ACC112 (cell line): ENCODE results near the gene HS3ST4.
"Not testable (repeated sequence)": the region's sequence is repeated elsewhere in the genome, so short reads cannot be mapped to it uniquely, and the experiment has no call there.

Experiments used
- H2AFZ ChIP-seq: fragments of 200-600 bp; sonication (generic); one replicate; pipeline ENCODE4 v1.6.0; 2017; ENCODE audit warnings: antibody characterized with exemption, low read length; ENCODE audit not compliant: unreplicated experiment
- H3K27ac ChIP-seq: fragments of 200-600 bp; sonication (generic); 2 replicates; pipeline ENCODE4 v1.5.1; 2014; ENCODE audit warnings: low read depth, mild to moderate bottlenecking, antibody characterized with exemption, low read length, moderate library complexity
- H3K27me3 ChIP-seq: fragments of 200-600 bp; sonication (generic); 2 replicates; pipeline ENCODE4 v1.6.1; 2014; ENCODE audit warnings: mild to moderate bottlenecking, antibody characterized with exemption, low read length, moderate library complexity, mixed read lengths; ENCODE audit not compliant: insufficient read depth
- H3K36me3 ChIP-seq: fragments of 200-600 bp; sonication (generic); 2 replicates; pipeline ENCODE4 v1.6.1; 2016; ENCODE audit warnings: mild to moderate bottlenecking, antibody characterized with exemption, low read length, moderate library complexity, mixed read lengths; ENCODE audit not compliant: insufficient read depth
- H3K4me1 ChIP-seq: fragments of 200-600 bp; sonication (generic); one replicate; pipeline ENCODE4 v1.6.1; 2016; ENCODE audit warnings: low read length, mixed read lengths; ENCODE audit not compliant: insufficient read depth, unreplicated experiment, control insufficient read depth
- H3K4me3 ChIP-seq: fragments of 200-600 bp; sonication (generic); 2 replicates; pipeline ENCODE4 v1.5.1; 2014; ENCODE audit warnings: mild to moderate bottlenecking, low read depth, low read length
- H3K79me2 ChIP-seq: fragments of 200-600 bp; sonication (generic); one replicate; pipeline ENCODE4 v1.6.0; 2016; ENCODE audit warnings: low read length; ENCODE audit not compliant: control insufficient read depth, unreplicated experiment, insufficient read depth

The HS3ST4 gene

DNA sequence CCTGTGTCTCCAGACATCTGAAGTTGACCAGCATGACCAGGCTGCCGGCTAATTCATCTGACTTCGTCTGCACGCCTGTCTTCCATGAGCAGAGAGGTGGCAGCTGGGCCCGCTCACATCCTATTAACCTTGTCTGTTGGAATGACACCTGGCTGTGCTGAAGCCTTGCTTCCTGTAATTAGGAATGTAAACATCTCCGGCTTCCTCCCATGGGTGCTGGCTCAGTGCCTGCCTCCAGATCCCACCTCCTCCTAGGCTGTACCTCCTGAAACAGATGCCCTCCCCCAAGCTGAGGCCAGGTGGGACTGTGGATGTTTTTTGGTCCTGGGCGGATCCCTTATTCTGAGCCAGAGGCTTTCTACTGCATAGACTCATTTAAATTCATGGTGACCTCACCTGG lies 296.3 kb downstream of the HS3ST4 start:
- H3K27ac ChIP-seq: no peak overlapping the region
- H3K36me3 ChIP-seq: no peaks in the 10 kb centered on the region
- no peak overlapping the region for H3K4me3 ChIP-seq
- no peaks in the 10 kb centered on the region for H3K79me2 ChIP-seq
- no peaks in the 10 kb centered on the region for H3K4me1 ChIP-seq
- H2AFZ ChIP-seq: no peak overlapping the region
- no peaks in the 10 kb centered on the region for H3K27me3 ChIP-seq

DNA sequence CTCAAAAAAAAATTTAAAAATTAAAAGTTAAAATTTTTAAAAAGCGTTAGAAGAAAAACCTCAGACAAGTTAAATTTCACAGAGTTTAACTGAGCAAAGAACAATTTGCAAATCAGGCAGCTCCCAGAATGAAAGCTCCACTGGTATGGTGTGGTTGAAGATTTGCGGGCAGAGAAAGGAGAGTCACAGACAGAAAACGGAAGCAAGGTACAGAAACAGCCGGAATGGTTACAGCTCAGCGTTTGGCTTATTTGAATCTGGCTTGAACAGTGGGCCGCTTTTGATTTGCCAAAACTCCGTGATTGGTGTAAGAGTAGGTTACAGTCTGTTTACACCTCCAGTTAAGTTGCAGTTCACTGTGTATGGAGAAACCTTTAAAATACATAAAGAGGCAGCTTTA lies 297.1 kb downstream of the HS3ST4 start:
- Histone ChIP-seq H2AFZ (no peak overlapping the region), H3K27me3 (no peaks in the 10 kb centered on the region), H3K4me3 (no peak overlapping the region), H3K36me3 (no peaks in the 10 kb centered on the region), H3K79me2 (no peaks in the 10 kb centered on the region), H3K27ac (no peak overlapping the region), H3K4me1 (no peaks in the 10 kb centered on the region)

DNA sequence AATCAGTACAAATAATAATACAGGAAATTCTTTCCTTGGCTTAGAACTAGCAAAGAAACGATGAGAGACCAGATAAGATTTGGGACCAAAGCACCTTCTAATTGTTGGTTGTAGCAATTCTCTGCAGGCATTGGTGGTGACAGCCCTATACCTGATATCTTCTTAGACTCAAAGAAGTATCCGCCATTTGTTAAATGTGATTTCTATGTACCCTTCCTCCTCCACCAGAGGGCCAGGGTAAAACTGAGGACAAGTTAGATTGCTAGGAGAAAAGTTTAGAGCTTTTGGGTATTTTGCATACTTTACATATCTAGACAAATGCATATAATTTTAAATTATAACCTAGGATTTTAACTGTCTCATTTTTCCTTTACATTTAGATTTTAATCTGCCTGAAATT lies 304.3 kb downstream of the HS3ST4 start:
- Histone ChIP-seq H3K27ac (no peak overlapping the region), H3K36me3 (no peaks in the 10 kb centered on the region), H3K27me3 (no peaks in the 10 kb centered on the region), H2AFZ (no peak overlapping the region), H3K4me3 (no peak overlapping the region), H3K79me2 (no peaks in the 10 kb centered on the region), H3K4me1 (no peaks in the 10 kb centered on the region)

DNA sequence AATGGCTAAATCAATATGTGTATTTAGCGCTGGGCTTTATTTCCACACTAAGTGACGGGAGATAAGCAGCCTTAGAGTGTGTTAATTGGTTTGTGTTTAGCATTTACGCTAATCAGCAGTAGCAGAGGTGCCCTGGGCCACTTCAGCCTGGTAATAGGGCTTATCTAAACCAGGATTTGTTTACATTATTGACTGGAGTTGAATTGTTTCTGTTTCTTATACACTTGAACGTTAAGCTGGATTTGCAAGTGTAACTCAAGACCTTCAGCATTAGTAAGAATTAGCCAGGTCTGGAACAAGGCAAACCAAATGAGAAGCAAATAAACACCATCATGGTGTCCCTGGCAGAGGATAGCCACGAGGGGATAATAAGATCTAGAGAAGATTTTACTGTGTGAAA lies 313.6 kb downstream of the HS3ST4 start:
- Histone ChIP-seq H3K79me2 (no peaks in the 10 kb centered on the region), H3K4me1 (no peaks in the 10 kb centered on the region), H3K4me3 (no peak overlapping the region), H2AFZ (no peak overlapping the region), H3K27me3 (no peaks in the 10 kb centered on the region), H3K27ac (no peak overlapping the region), H3K36me3 (no peaks in the 10 kb centered on the region)

DNA sequence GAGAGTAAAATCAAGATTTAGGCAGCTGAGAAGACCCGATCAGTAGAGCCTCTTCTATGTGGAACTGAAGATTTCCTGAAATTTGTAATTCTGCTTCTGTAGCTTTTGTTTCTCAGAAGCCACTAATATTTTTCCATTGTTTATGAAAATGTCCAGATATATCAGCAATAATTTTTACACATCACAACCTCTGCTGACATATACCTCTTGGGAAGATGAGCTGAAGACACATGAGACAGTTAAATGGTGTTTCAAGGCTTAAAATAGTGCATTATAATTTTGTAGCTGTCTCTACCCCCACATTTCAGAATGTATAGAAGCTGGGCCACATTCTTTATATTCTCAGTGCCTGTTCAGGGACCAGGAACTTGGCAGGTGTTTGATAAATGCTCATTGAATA lies 320.6 kb downstream of the HS3ST4 start:
- Histone ChIP-seq H3K27ac (no peak overlapping the region), H3K36me3 (no peaks in the 10 kb centered on the region), H3K27me3 (no peaks in the 10 kb centered on the region), H3K79me2 (no peaks in the 10 kb centered on the region), H3K4me1 (no peaks in the 10 kb centered on the region), H2AFZ (no peak overlapping the region), H3K4me3 (no peak overlapping the region)

DNA sequence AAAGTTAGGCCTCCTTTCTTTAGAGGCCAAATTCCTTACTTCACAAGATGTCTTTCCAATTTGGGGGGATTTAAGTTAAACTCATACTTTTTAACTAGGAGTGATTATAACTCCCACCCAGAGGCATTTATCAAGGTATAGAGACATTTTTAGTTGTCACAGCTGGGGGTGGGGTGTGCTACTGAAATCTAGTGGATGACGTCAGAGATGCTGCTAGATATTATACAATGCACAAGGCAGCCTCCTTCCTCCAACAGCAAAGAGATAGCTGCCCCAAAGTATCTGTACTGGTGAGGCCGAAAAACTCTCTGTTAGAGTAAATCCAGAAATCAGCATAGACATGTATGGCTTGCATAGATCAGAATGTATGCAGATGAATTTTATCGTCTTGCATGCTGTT lies 324.0 kb downstream of the HS3ST4 start:
- no peak overlapping the region for H2AFZ ChIP-seq

DNA sequence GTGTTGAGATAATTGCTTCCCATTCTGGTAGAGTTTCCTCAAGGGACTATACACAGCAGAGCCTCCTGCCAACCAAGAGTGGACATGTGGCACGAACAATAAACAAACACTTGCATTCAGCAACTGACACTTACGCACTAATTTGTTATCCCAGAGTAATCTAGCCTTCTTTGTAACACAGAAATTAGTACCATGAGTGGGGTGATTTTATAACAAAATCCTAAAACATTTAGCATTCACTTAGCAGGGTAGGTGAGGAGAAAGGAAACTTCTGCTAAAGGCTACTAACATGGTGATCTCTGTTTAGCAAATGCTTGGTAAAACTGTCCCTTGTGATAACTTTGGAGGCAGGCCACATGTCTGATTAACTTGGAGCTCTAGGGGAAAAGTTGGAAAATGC lies 325.2 kb downstream of the HS3ST4 start:
- H3K4me3 ChIP-seq: no peak overlapping the region
- H3K4me1 ChIP-seq: no peaks in the 10 kb centered on the region
- H3K27me3 ChIP-seq: no peaks in the 10 kb centered on the region
- no peaks in the 10 kb centered on the region for H3K79me2 ChIP-seq
- H2AFZ ChIP-seq: no peak overlapping the region
- H3K27ac ChIP-seq: no peak overlapping the region
- no peaks in the 10 kb centered on the region for H3K36me3 ChIP-seq

More for the DNA sequence above, 324.0 kb downstream of the HS3ST4 start:
- H3K79me2 ChIP-seq: no peaks in the 10 kb centered on the region
- no peaks in the 10 kb centered on the region for H3K4me1 ChIP-seq
- H3K36me3 ChIP-seq: no peaks in the 10 kb centered on the region
- H3K27ac ChIP-seq: no peak overlapping the region
- no peak overlapping the region for H3K4me3 ChIP-seq
- no peaks in the 10 kb centered on the region for H3K27me3 ChIP-seq

DNA sequence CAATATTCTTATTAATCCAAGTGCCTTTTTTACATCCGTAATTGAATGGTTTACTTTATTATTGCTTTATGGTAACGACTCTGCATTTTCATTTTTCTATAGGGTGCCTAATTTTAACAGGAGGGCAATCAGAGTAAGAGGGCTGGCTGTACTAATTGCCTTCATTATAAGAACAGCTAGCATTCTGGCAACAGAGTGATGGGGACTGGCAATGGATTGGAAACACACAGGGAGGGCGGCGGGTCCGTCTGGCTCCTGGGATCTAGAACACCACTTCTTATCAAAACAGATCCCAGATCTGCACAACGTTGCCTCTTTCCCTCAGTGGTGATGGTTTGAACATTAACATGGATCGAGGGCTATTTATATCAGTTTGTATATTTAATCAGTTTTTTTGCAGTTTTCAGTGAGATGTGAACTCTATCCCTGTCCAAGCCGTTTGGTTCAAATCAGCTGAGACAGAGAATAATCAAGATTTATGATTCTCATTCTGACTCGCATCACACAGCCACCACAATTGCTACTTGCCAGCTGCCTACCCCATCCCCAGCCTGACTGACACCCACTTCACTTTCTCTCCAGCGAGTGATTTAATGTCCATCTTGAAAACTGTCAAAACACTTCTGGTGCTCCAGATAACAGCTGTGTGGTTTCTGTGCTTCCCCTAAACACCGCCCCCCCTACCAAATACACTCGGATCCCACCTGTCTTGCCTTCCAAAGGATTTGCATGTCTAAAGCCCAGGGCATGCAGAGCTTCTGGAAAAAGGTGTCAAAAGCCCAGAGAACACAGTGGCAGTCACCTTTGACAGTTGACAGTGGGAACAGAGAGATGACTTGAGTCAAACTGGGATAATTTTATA lies 327.9 kb downstream of the HS3ST4 start:
- Histone ChIP-seq H3K4me1 (no peaks in the 10 kb centered on the region), H3K27ac (no peak overlapping the region), H3K27me3 (no peaks in the 10 kb centered on the region), H2AFZ (no peak overlapping the region), H3K4me3 (no peak overlapping the region), H3K79me2 (no peaks in the 10 kb centered on the region), H3K36me3 (no peaks in the 10 kb centered on the region)

DNA sequence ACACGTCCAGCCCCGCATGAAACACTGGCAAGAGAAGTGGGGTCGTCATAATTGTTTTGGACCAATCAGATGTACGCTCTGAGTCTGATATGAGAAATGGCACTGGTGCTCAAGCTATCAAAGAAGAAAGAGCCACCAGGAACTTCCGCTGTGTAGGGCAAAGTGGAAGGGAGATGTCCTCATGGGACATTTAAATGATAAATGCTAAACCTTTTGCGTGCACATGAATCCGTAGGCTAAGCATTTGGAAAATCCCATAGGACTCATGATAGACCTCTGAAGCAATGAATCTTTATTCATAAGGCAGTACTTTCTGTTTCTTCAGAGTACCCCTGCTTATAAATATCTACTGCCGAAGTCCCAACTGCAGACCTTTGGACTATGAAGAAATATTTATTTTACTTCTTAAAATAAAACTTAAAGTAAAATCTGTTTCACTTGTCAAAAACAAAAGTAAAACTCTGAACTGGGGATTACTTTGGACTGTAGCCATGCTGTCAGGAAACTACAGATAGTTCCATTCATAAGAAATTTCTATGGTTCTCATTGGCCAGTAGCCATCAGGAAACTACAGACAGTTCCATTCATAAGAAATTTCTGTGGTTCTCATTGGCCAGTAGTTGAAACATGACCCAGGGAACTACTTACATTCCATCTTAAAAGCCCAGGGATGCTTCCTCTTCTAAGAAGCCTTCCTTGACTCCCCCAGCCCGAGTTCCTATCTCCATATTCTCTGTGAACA lies 335.1 kb downstream of the HS3ST4 start:
- no peaks in the 10 kb centered on the region for H3K79me2 ChIP-seq
- no peak overlapping the region for H2AFZ ChIP-seq
- H3K27ac ChIP-seq: no peak overlapping the region
- no peak overlapping the region for H3K4me3 ChIP-seq
- no peaks in the 10 kb centered on the region for H3K27me3 ChIP-seq
- H3K36me3 ChIP-seq: no peaks in the 10 kb centered on the region
- H3K4me1 ChIP-seq: no peaks in the 10 kb centered on the region

DNA sequence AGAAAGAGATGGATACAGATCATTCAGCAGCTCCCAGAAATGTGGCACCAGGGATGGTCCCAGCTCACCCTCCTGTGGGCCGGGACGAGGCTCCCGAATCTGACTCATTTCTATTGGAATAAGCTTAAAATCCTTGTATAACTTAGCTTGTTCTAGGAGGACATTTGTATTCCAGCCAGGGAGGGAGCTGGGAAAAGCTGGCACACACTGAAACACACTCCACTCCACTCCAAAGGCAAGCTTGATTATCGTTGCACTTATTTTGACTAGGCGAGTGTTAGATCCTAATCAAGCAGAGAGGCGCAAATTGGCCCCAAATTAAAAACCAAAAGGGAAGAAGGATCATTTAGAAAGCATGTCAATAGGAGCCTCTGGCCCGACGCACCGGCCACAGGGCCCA lies 339.5 kb downstream of the HS3ST4 start:
- Histone ChIP-seq H3K27ac (no peak overlapping the region), H2AFZ (no peak overlapping the region), H3K36me3 (no peaks in the 10 kb centered on the region), H3K4me3 (no peak overlapping the region), H3K27me3 (no peaks in the 10 kb centered on the region), H3K4me1 (no peaks in the 10 kb centered on the region), H3K79me2 (no peaks in the 10 kb centered on the region)

DNA sequence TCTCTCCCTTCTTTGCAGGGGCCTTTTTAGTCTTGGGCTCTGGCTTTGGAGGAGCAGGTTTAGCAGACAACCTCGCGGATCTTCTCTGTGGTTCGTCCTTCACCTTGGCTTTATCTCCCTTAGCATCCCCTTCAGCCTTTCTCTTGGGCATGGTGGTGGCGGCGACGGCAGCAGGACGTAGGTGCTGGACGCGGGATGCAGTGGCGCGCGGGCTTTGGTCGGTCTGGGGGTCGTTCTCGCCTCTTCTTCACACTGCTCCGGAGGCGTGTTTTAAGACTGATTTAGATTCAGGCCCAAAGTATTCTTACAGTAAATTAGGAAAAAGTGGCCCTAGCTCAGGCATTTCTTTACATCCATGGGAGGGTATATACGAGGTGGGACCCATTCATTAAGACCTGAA lies 340.9 kb downstream of the HS3ST4 start:
- H3K36me3 ChIP-seq, H3K4me3 ChIP-seq, H2AFZ ChIP-seq, H3K27ac ChIP-seq, H3K27me3 ChIP-seq, H3K4me1 ChIP-seq, H3K79me2 ChIP-seq: not testable (repeated sequence)
